ENCODE data around the gene CNGB1.
"Not testable (repeated sequence)": the region's sequence is repeated elsewhere in the genome, so short reads cannot be mapped to it uniquely, and the experiment has no call there.

Gene CNGB1

DNA sequence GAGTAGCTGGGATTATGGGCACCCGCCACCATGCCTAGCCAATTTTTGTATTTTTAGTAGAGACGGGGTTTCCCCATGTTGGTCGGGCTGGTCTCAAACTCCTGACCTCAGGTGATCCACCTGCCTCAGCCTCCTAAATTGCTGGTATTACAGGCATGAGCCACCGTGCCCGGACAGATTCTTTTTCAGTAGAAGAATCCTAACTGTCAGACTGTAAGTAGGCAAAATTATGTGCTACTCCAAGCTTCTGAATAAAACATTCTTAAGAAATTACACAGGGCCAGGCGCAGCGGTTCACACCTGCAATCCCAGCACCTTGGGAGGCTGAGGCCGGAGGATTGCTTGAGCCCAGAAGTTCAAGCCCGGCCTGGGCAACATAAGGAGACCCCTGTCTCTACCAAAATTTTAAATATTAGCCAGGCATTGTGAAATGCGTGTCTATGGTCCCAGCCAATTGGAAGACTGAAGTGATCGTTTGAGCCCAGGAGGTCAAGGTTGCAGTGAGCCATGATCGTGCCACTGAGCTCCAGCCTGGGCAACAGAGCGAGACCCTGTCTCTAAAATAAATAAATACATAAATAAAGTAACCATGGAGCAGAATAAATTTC lies 101.9 kb downstream of the CNGB1 start:
- H3K4me1 ChIP-seq (ENCODE audit: control insufficient read depth, insufficient read depth, low read length) = no peaks in the 10 kb centered on the region
- no peaks in the 10 kb centered on the region for H3K9me3 ChIP-seq (ENCODE audit: control insufficient read depth, insufficient read depth, low read length)
- no peak overlapping the region for H3K9ac ChIP-seq (ENCODE audit: low read depth, low read length)
- no peaks in the 10 kb centered on the region for H3K36me3 ChIP-seq (ENCODE audit: control insufficient read depth, insufficient read depth, low read length)
- H3K4me3 ChIP-seq (ENCODE audit: low read depth, low read length) = no peak overlapping the region
- no peaks in the 10 kb centered on the region for H3K27me3 ChIP-seq (ENCODE audit: control insufficient read depth, insufficient read depth, low read length)

DNA sequence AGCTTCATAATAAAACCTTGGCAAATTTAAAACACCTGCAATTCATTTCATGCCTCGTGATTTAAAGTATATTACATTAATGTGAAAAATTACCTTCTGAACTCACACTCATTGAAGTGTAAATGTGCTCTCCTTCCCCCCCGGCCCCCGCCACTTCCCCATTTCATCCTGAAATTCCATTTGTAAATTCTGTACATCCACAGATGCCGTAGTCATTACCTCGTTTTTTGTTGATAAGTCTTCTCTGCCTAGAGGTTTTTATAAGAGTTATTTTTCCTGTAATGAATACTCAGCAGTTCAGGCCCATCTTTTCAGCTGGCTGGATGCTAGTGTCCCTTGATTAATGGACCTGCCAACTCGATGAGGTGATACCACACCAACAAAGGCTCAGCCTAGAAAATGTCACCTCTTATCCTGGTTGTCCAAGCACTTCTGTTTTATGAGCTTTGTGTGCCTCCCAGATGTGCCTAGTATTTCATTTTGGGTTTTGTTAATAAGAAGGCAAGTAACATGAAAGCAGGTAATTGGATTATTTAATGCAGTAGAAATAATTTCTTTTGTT lies 103.8 kb downstream of the CNGB1 start:
- H3K27me3 ChIP-seq (ENCODE audit: control insufficient read depth, insufficient read depth, low read length) = no peaks in the 10 kb centered on the region
- H3K9me3 ChIP-seq (ENCODE audit: control insufficient read depth, insufficient read depth, low read length) = no peaks in the 10 kb centered on the region
- H3K4me3 ChIP-seq (ENCODE audit: low read depth, low read length) = no peak overlapping the region
- peaks cover 10% of the 10 kb centered on the region for H3K4me1 ChIP-seq (ENCODE audit: control insufficient read depth, insufficient read depth, low read length)
- no peaks in the 10 kb centered on the region for H3K36me3 ChIP-seq (ENCODE audit: control insufficient read depth, insufficient read depth, low read length)
- H3K9ac ChIP-seq (ENCODE audit: low read depth, low read length) = no peak overlapping the region

DNA sequence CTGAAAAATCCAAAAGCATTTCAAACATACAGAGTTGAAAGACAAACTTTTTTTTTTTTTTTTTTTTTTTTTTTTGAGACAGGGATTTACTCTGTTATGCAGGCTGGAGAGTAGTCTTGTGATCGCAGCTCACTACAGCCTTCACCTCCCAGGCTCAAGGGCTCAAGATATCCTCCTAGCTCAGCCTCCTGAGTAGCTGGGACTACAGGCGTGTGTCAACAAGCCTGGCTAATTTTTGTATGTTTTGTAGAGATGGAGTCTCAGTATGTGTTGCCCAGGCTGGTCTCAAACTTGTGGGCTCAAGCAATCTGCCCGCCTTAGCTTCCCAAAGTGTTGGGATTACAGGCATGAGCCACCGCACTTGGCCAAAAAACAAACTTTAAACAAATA lies 104.4 kb downstream of the CNGB1 start:
- H3K4me1 ChIP-seq (ENCODE audit: control insufficient read depth, insufficient read depth, low read length) = peaks cover 10% of the 10 kb centered on the region
- H3K9me3 ChIP-seq (ENCODE audit: control insufficient read depth, insufficient read depth, low read length) = no peaks in the 10 kb centered on the region
- no peak overlapping the region for H3K9ac ChIP-seq (ENCODE audit: low read depth, low read length)
- H3K27me3 ChIP-seq (ENCODE audit: control insufficient read depth, insufficient read depth, low read length) = no peaks in the 10 kb centered on the region
- no peak overlapping the region for H3K4me3 ChIP-seq (ENCODE audit: low read depth, low read length)
- H3K36me3 ChIP-seq (ENCODE audit: control insufficient read depth, insufficient read depth, low read length) = no peaks in the 10 kb centered on the region

DNA sequence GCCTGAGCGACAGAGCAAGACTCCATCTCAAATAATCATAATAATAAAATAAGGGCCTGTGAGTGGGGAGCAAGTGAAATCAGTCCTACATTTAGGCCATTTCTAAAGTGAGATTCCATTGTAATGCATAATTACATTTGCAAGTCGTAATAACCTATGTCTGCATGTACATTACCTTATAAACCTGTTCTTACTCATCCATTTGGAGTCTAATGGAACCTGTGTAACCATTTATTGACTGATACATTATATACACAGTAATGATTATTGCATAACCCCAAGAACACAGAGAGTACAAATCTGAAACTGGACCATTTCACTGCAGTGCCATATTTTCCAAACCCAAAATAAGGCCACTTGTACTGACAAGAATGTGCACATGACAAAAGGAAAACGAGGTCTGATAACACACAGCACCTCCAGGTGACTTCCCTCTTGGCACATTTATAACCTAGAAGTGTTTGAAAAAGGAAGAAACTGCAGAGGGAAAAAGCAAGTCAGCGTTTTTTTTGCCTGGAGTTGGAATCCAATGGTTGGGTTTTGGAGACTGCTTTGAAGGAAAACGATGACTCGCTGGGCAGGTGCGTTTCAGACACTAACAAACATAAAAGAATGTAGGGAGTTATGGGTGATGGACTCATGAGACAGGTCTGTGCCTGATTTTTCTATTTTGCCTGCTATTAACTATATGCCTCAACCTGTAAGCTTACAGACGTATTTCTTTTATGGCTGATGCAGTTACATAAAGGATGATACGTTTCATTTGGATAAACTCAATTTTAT lies 105.0 kb downstream of the CNGB1 start:
- no peaks in the 10 kb centered on the region for H3K9me3 ChIP-seq (ENCODE audit: control insufficient read depth, insufficient read depth, low read length)
- no peaks in the 10 kb centered on the region for H3K36me3 ChIP-seq (ENCODE audit: control insufficient read depth, insufficient read depth, low read length)
- H3K4me3 ChIP-seq (ENCODE audit: low read depth, low read length) = no peak overlapping the region
- no peaks in the 10 kb centered on the region for H3K27me3 ChIP-seq (ENCODE audit: control insufficient read depth, insufficient read depth, low read length)
- no peak overlapping the region for H3K9ac ChIP-seq (ENCODE audit: low read depth, low read length)
- peaks cover 10% of the 10 kb centered on the region for H3K4me1 ChIP-seq (ENCODE audit: control insufficient read depth, insufficient read depth, low read length)

DNA sequence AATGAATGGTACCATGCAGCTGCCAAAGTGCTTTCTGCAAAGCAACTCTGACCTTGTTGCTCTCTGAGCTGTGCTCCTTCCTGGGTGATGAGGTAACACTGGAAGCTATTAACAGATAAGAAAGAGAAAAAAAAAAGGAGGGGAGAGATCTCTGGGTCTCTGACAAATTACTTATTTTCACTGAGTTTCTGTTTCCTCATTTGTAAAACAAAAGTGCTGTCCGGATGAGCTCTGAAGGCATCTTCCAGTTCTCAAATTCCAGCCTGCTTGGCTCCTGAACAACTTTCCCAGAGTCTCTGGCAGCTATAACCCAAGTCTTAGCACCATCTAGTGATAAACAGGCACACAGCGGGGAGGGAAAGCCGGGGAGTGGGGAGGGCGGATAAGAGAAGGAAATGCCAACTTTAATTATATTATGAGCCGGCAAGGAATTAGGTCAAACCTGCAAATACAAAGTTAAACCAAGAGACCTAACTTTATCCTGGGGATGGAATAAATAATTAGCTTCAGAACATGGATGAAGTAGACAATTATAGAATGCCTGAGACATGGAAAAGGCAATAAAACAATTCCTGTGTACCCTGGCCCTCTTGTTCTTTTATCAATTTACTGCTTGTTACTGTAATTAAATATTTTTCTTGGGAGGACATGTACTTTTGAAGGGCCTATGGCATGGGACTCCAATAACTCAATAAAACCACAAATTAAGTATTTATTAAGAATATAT lies 107.3 kb downstream of the CNGB1 start:
- Histone ChIP-seq H3K4me3 (ENCODE audit: low read depth, low read length) (no peak overlapping the region), H3K36me3 (ENCODE audit: control insufficient read depth, insufficient read depth, low read length) (no peaks in the 10 kb centered on the region), H3K9me3 (ENCODE audit: control insufficient read depth, insufficient read depth, low read length) (no peaks in the 10 kb centered on the region), H3K9ac (ENCODE audit: low read depth, low read length) (no peak overlapping the region), H3K4me1 (ENCODE audit: control insufficient read depth, insufficient read depth, low read length) (peaks cover 15% of the 10 kb centered on the region), H3K27me3 (ENCODE audit: control insufficient read depth, insufficient read depth, low read length) (no peaks in the 10 kb centered on the region)

DNA sequence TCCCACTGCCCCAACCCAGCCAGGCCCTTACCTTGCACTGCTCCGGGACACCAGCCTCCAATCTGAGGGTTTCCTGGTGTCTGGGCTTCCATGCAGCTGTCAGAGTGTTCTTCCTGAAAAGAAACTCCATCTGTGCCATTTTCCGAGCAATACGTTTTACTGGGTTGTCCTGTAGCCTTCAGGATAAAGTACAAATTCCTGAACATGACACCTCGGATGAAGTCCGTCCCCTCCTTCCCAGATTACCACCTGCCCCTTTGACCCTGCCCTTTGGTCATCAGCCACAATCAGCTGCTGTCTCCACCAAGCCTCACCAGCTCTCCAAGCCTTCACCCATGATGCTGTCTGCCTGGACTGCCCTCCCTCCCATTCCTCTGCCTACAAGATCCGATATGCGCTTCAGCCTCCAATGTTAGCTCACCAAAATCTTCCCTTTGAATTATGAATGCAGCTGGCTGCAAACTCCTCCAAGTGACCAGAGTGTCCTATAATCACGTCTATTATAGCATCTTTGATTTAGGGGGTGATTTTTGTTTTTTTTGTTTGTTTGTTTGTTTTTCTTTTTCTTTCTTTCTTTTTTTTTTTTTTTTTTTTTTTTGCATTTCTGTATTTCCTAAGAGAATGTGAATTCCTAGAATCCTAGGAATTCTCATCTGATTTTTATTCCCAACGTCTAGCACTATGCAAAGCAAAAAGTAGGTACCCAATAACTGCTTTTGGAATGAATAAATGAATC lies 108.1 kb downstream of the CNGB1 start:
- peaks cover 15% of the 10 kb centered on the region for H3K4me1 ChIP-seq (ENCODE audit: control insufficient read depth, insufficient read depth, low read length)
- H3K4me3 ChIP-seq (ENCODE audit: low read depth, low read length) = no peak overlapping the region
- H3K9ac ChIP-seq (ENCODE audit: low read depth, low read length) = no peak overlapping the region

DNA sequence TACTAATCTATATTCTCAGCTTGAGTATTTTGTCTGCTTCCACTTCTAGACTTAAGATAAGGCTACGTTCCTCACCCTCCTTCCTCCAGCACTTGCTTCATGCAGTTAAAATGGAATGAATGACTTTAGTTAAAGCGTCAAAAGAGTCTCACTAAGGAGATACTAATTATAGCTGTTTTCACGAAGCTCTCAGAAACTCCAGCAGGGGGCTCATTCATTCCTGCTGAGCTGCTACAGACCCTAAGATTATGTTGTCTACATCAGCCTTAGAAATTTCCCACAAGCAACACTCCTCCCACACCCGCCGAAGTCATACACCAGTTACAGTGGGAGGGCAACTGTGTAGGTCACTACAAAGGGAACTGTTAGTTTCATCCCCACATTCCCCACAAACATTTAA lies 111.6 kb downstream of the CNGB1 start:
- Histone ChIP-seq H3K9me3 (ENCODE audit: control insufficient read depth, insufficient read depth, low read length) (no peaks in the 10 kb centered on the region), H3K36me3 (ENCODE audit: control insufficient read depth, insufficient read depth, low read length) (no peaks in the 10 kb centered on the region), H3K4me1 (ENCODE audit: control insufficient read depth, insufficient read depth, low read length) (peaks cover 15% of the 10 kb centered on the region), H3K27me3 (ENCODE audit: control insufficient read depth, insufficient read depth, low read length) (no peaks in the 10 kb centered on the region), H3K4me3 (ENCODE audit: low read depth, low read length) (no peak overlapping the region), H3K9ac (ENCODE audit: low read depth, low read length) (no peak overlapping the region)

More for the DNA sequence above, 108.1 kb downstream of the CNGB1 start:
- H3K27me3 ChIP-seq (ENCODE audit: control insufficient read depth, insufficient read depth, low read length) = no peaks in the 10 kb centered on the region
- H3K9me3 ChIP-seq (ENCODE audit: control insufficient read depth, insufficient read depth, low read length) = no peaks in the 10 kb centered on the region
- no peaks in the 10 kb centered on the region for H3K36me3 ChIP-seq (ENCODE audit: control insufficient read depth, insufficient read depth, low read length)

DNA sequence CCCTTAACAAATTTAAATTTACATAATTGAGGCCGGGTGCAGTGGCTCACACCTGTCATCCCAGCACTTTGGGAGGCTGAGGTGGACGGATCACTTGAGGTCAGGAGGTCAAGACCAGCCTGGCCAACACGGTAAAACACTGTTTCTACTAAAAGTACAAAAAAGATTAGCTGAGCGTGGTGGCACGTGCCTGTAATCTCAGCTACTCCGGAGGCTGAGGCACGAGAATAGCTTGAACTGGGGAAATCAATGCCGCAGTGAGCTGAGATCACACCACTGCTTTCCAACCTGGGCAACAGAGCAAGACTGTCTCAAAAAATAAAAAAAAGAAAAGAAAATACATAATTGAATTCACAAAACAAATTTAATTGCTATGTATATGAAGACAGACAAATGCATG lies 112.3 kb downstream of the CNGB1 start:
- Histone ChIP-seq H3K4me3 (ENCODE audit: low read depth, low read length) (no peak overlapping the region), H3K27me3 (ENCODE audit: control insufficient read depth, insufficient read depth, low read length) (no peaks in the 10 kb centered on the region), H3K9ac (ENCODE audit: low read depth, low read length) (no peak overlapping the region), H3K9me3 (ENCODE audit: control insufficient read depth, insufficient read depth, low read length) (no peaks in the 10 kb centered on the region), H3K4me1 (ENCODE audit: control insufficient read depth, insufficient read depth, low read length) (peaks cover 15% of the 10 kb centered on the region), H3K36me3 (ENCODE audit: control insufficient read depth, insufficient read depth, low read length) (no peaks in the 10 kb centered on the region)

DNA sequence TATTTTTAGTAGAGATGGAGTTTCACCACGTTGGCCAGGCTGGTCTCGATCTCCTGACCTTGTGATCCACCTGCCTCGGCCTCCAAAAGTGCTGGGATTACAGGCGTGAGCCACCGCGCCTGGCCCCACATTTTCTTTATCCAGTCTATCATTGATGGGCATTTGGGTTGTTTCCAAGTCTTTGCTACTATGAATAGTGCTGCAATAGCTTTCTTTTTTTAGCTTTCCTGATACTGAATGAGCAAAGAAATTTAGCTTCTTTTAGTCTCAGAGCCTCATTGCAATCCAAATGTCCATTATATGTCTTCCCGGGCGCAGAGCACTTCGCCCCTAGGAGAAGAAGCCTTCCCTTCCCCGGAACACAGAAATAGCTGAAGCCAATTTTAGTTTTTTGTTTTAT lies 112.9 kb downstream of the CNGB1 start:
- not testable (repeated sequence) for H3K9ac ChIP-seq (ENCODE audit: low read depth, low read length); H3K9me3 ChIP-seq (ENCODE audit: control insufficient read depth, insufficient read depth, low read length); H3K27me3 ChIP-seq (ENCODE audit: control insufficient read depth, insufficient read depth, low read length); H3K4me3 ChIP-seq (ENCODE audit: low read depth, low read length); H3K36me3 ChIP-seq (ENCODE audit: control insufficient read depth, insufficient read depth, low read length)
- peaks cover 11% of the 10 kb centered on the region for H3K4me1 ChIP-seq (ENCODE audit: control insufficient read depth, insufficient read depth, low read length)

DNA sequence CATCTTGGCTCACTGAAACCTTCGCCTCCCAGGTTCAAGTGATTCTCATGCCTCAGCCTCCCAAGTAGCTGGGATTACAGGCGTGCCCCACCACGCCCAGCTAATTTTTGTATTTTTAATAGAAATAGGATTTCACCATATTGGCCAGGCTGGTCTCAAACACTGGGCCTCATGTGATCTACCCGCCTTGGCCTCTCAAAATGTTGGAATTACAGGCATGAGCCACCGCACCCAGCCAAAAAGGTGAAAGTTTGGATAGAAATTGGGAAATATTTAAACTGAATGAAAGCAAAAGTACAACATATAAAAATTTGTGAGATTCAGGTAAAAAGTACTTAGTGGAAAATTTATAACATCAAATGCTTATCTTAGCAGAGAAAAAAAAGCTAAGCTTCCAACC lies 115.7 kb downstream of the CNGB1 start:
- no peaks in the 10 kb centered on the region for H3K36me3 ChIP-seq (ENCODE audit: control insufficient read depth, insufficient read depth, low read length)
- H3K9ac ChIP-seq (ENCODE audit: low read depth, low read length) = no peak overlapping the region
- H3K27me3 ChIP-seq (ENCODE audit: control insufficient read depth, insufficient read depth, low read length) = no peaks in the 10 kb centered on the region
- H3K9me3 ChIP-seq (ENCODE audit: control insufficient read depth, insufficient read depth, low read length) = no peaks in the 10 kb centered on the region
- peaks cover 5% of the 10 kb centered on the region for H3K4me1 ChIP-seq (ENCODE audit: control insufficient read depth, insufficient read depth, low read length)
- H3K4me3 ChIP-seq (ENCODE audit: low read depth, low read length) = no peak overlapping the region

DNA sequence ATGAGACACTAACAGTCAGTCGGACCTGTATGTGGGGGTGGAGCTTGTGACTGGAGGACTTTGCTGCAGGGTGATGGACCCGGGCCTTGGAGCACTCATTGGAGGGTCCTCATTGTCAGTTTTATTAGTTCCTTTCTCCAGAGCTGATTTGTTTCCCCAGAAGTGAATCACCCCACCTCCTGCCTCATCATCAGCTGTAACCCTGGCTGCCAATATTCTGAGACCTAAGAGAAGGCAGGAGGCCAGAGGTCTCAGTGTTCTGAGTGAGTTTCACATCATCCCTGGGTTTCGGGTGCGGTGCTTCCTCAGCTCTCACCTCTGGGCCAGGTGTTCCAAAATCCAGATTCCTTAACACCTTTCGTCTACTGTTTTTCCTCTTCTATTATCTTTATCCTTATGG lies 118.7 kb downstream of the CNGB1 start:
- Histone ChIP-seq H3K9ac (ENCODE audit: low read depth, low read length) (no peak overlapping the region), H3K9me3 (ENCODE audit: control insufficient read depth, insufficient read depth, low read length) (no peaks in the 10 kb centered on the region), H3K27me3 (ENCODE audit: control insufficient read depth, insufficient read depth, low read length) (no peaks in the 10 kb centered on the region), H3K4me3 (ENCODE audit: low read depth, low read length) (no peak overlapping the region), H3K4me1 (ENCODE audit: control insufficient read depth, insufficient read depth, low read length) (no peaks in the 10 kb centered on the region), H3K36me3 (ENCODE audit: control insufficient read depth, insufficient read depth, low read length) (no peaks in the 10 kb centered on the region)

All from iPS-15b (cell line).